Measurements from ENCODE around the gene RANBP9.

The RANBP9 gene

DNA sequence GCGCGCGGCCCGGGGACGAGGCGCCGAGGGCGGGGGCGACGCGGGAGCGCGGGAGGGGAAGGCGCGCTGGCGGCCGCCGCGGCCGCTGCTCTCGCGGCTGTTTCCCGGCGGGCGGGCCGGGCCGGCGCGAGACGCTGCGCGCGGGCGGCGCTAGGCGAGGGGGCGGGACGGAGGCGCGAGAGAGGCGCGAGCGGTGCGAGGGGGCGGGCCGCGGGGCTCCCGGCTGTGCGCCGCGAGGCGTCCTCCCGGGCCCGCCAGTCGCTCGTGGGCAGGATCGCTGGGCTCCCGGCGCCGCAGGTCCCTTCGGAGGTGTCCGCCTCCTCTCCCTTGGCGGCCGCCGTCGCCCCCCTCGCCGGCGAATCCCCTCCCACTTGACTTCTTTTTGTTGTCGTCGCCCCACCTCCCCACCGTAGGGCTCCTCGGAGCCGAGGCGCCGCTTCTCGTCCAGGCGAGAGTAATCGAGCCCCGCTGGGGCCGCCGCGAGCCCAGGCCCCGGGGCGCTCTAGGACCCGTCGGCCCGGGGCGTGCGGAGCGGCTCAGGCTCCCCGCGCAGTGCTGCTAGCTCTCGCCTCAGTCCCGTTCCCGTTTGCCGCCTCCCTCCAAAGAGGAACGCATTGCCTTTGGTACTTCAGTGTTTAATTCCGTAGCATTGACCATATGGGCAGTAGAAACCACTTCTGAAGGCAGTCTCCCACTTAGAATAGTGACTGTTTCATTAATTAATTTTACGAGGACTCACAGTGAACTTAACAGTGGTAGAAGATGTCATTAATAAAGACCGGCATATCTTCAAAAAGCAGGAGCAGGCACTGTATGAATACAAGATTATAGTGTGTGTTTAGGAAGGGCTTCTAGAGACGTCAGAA lies at the start of gene RANBP9:
TSS of gene RANBP9 (minus strand) at position 103 of the 866 bp plus-strand sequence. CDS start 330 bp downstream, outside the sequence.
- DNase-seq: peak; percentile 84 to 87

DNA sequence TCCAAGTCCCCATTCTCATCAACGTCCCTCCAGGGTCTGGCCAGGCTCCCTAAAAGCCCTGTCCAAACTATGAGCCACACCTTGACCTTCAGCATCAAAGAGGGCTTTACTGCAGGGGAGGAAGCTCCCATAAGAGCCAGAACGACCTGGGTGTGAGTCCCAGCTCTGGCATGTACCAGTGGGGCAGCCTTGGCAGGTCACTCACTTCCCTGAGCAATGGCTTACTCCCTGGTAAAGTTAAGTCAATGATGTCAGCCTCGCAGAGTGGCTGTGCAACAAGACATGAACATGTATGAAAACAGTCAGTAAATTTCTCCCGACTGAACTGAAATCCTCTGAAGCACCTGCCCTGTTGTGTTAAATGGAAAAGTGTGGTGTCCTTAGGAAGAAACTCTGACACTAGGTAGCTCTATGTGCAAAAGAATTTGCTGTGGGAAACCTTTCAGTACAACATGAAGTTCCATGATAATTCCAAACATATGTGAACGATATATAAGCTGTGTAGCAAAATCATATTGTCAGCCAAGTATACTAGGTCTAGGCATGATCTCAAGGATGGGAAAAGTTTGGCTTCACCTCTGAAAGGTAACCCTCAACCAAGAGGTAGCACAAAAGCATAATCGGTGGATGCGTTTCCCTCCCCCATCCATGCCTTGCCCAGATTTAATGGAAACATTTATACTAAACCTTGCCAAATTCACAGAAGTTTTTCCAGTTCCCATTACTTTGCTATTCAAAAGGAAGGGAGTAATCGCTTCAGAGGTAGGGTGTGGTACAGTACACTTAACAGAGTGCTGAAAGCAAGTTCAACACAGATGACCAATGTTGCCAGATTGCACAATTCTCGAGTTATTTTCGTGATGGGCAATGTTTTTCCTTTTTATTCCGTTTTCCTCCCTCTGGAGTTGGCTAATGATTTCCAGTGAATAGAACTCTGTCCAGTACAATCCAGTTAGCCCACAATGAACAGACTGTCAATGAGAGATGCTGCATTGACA lies 49.0 kb upstream of the RANBP9 start:
- DNase-seq: no peak

DNA sequence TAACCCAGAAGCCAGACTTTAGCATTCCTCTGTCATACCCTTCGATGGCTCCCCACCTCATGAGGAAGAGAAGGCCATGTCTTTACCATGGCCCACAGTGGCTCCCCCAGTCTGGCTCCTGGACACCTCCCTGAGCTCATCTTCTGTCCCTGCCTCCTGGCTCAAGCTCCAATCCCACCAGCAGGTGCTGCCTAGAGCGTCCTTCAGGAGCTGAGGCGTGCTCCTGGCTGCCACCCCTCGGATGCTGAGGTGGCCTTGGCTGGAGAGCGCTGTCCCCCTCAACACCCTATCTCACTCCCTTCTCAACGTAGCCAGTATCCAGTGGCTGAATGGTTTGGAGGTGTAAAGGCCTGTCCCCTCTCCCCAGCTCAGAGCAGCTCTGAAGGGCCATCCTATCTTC lies 47.4 kb upstream of the RANBP9 start:
- DNase-seq: no peak

GRCh38 chr6:13754644-13755043 lies 43.0 kb upstream of the RANBP9 start:
- DNase-seq: no peak

GRCh38 chr6:13743736-13744127 lies 32.1 kb upstream of the RANBP9 start:
- no peak for DNase-seq

DNA sequence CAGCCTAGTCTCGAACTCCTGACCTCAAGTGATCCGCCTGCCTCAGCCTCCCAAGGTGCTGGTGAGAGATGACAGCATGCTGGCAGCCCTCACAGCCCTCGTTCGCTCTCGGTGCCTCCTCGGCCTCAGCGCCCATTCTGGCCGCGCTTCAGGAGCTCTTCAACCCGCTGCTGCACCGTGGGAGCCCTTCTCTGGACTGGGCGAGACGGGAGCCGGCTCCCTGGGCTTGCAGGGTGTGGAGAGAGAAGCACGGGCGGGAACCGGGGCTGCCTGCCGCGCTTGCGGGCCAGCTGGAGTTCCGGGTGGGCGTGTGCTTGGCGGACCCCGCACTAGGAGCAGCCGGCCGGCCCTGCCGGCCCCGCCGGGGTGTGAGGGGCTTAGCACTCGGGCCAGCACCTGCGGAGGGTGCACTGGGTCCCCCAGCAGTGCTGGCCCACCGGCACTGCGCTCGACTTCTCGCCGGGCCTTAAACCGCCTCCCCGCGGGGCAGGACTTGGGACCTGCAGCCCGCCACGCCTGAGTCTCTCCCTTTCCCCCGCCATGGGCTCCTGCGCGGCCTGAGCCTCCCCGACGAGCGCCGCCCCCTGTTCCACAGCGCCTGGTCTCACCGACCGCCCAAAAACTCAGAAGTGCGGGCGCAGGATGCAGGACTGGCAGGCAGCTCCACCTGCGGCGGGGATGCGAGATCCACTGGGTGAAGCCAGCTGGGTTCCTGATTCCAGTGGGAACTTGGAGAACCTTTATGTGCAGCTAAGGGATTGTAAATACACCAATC lies 31.5 kb upstream of the RANBP9 start:
- no peak for DNase-seq

- DNase-seq: no peak
Measured at GRCh38 chr6:13741365-13741764, 29.7 kb upstream of the RANBP9 start.

DNA sequence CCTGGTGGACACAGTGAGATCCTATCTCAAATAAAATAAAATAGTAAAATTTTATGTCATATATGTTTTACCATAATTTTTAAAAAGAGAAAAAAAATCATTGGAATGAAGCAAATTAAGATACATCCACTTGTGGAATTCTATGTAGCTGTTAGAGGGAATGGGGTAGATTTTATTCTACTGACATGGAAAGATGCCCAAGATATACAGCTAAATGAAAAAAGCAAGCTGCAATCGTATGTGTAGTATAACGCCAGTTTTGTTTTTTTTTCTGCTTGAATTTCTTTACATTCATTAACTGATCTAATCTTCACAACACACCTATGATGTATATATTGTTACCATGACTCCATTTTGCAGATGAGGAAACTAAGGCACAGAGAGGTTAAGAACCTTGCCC lies 23.4 kb upstream of the RANBP9 start:
- DNase-seq: no peak

GRCh38 chr6:13733178-13733887 lies 21.7 kb upstream of the RANBP9 start:
- DNase-seq: no peak

DNA sequence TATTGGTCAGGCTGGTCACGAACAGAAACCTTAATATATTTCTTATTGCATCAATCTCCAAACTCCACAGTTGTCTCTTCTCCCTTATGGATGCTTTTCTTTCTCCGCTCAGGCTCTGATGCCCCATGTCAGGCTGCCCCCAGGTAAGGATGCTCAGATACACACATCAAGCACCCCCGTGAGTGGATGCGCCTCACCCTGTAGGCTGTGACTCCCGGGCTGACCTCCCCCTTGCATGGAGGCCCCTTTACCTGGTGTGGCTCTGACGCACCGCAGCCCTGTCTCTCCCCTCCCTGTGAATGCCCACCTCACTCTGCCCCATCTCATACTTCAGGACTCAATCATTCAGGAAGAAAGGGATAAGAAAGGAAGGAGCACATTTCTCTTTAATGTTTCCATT lies 19.1 kb upstream of the RANBP9 start:
- DNase-seq: no peak

DNA sequence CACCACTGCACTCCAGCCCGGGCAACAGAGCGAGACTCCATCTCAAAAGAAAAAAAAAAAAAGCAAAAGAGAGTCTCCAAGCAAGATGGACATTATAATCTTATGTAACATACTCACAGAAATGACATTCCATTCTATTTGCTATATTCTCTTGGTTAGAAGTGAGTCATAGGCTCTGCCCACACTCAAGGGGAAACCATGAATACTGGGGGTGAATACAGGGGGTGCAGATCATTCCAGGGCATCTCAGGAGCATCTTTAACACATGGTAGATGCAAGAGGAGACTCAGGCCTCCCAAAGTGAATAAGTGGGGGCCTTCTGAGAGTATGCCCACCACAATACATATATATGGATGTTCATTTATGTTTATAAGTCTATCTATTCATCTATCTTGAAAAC lies 18.3 kb upstream of the RANBP9 start:
- no peak for DNase-seq

- peak in 1 of 2 donors; percentile 37 for DNase-seq
Measured at GRCh38 chr6:13725570-13725969, 13.9 kb upstream of the RANBP9 start.

DNA sequence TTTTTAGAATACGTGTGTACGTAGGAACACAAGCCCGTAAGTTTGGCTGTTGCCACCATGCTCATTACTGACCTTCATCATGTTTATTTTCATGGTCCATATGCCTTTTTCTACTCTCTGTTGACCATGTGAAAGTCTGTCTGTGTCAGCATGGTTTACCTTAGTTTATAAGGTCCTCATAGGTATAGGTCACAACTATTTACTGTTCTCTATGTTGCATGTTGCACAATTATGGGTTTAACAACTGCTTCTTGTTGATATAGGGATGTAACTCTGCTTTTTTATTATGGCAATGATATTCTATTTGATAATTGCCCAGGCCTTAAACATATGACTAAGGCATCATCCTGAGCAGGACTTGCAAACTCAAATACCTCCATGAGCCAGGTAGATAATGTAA lies 13.4 kb upstream of the RANBP9 start:
- no peak for DNase-seq

GRCh38 chr6:13724182-13724581 lies 12.5 kb upstream of the RANBP9 start:
- DNase-seq: no peak

DNA sequence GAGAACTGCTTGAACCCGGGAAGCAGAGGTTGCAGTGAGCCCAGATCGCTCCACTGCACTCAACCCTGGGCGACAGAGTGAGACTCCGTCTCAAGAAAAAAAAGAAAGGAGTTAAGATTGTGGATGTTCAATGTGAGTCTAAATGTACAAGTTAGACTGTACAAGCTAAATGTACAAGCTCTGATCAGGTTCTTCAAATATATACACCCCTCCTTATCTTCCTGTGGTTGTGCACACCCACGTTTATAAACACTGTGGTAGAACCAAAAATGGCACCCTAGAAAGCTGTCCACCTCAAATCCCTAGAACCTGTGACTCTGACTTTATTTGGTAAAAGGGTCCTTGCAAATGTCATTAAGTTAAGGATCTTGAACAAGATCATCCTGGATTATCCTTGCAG lies 11.2 kb upstream of the RANBP9 start:
- no peak for DNase-seq

GRCh38 chr6:13718123-13718458 lies 6.5 kb upstream of the RANBP9 start:
- DNase-seq: no peak

GRCh38 chr6:13716955-13717295 lies 5.3 kb upstream of the RANBP9 start:
- no peak for DNase-seq

DNA sequence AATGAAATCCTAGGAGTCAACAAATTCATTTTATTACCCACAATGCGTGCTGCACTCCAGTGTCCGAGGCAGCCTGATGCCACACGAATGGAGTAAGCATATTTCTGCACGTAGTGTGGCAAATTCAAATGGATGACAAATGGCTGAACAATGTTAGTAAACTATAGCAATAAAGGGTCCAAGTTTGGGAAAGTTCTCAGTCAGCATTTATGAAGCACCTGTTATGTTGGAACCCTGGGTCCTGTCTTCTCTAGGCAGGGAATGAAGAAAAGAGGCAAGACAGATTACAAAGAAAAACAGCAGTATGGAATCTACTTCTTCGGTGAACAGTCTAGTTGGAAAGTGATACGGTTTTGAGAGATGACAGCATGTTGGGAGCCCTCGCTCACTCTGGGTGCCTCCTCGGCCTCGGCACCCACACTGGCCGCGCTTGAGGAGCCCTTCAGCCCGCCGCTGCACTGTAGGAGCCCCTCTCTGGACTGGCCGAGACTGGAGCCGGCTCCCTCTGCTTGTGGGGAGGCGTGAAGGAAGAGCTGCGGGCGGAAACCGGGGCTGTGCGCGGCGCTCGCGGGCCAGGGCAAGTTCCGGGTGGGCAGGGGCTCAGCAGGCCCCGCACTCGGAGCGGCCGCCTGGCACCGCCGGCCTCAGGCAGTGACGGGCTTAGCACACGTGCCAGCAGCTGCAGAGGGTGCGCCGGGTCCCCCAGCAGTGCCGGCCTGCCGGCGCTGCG lies 4.8 kb upstream of the RANBP9 start:
- DNase-seq: no peak

DNA sequence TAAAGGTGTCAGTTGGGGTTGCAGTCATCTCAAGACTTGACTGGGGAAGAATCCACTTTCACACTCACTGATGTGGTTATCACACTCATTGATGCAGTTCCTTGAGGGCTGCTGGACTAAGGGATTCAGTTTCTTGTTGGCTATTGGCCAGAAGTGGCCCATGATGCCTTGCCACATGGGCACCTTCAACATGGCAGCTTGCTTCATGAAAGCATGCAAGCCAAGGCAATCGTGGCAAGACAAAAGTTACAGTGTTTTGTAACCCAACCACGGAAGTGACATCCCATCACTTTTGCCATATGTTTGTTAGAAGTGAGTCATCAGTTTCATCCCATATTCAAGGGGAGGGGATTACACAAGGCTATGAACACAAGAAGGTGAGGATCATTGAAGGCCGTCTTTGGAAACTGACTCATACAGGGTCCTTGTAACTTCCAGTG lies 3.8 kb upstream of the RANBP9 start:
- DNase-seq: peak in 1 of 2 donors; percentile 36

- no peak for DNase-seq
Measured at GRCh38 chr6:13712599-13712898, 914 bp upstream of the RANBP9 start.

DNA sequence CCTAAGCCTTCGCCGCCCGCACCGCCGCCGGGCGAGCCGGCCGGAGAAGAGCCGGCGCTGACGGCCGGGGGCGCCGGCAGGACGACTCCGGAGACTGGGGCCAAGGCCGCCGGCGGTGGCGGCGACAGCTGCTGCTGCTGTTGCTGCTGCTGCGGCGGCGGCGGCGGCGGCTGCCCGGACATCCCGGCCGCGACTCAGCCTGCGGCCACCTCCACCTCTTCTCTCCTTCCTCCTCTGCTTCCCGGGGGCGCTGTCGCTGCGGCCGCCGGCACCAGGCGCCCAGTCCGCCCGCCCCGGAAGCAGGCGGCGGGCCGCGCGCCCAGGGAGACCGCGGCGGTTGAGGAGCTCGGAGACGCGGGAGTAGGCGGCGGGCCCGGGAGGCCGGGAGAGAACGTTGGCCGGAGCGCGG lies 307 bp downstream of the RANBP9 start:
- no peak for DNase-seq
